HG03378 (cell line): ENCODE results near the gene CALU.

Experiments used
- ATAC-seq: cut with Tn5 transposase; IDR thresholded peaks from one replicate; pipeline ENCODE4 v1.9.1; 2021; ENCODE audit warnings: mild to moderate bottlenecking, moderate library complexity; ENCODE audit not compliant: unreplicated experiment

Gene CALU

DNA sequence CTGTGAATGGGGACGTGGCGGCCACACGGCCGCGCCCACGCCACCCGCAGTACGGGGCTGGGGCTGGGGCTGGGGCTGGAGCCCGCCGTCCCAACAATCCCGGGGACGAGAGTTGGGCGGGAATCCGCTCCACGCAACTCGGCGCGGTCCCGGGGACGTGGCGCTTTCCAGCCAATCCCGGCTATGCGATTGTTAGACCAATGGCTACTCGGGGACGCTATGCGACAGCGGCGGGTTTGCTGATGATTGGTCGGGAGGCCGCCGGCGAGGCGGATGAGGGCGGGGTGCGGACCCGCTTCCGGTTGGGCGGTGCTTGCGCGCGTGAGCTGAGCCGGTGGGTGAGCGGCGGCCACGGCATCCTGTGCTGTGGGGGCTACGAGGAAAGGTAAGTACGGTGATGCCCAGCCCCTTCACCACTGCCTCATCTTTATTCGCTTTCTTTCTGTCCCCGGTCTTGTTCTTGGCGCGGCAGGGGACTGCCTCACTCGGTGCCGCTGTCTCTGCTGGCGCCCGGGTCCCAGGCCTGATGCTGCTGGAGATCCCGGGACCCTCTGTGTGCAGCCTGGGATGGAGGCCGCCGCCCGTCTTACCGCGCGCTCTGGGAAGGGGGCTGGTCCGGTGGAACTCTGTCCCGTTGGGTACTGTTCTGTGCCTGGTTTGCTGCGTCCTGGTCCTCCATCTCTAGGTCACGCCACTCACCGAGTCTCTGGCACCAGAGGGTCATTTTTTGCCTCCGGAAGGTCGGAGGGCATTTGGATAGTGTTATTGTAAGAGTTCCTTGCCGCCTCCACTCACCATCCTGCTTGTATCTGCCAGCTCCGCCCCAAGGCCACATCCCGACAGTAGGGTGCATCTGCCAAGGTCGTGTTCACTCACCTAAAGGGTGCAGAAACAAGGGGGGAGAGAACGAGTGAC, at the start of gene CALU:
Gene CALU, plus strand, starts transcription at position 312 of the 915 bp plus-strand sequence. CDS start 9,225 bp downstream, outside the sequence.
- ATAC-seq: peak; percentile 94

DNA sequence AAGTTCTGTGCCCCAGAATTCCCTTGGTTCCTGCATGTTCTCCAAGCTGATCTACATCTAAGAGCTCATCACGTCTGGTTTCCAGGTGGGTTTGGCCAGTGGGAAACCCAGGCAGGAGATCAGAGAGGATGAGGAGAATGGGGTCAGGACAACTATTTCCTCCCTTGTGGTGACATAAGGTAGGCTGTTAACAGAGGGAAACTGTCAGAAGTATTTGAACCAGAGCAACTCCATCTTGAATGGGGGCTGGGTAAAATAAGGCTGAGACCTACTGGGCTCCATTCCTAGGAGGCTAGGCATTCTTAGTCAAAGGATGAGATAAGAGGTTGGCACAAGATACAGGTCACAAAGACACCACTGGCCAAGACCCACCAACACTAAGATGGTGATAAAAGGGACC, 47.9 kb upstream of the CALU start:
- ATAC-seq: no peak

DNA sequence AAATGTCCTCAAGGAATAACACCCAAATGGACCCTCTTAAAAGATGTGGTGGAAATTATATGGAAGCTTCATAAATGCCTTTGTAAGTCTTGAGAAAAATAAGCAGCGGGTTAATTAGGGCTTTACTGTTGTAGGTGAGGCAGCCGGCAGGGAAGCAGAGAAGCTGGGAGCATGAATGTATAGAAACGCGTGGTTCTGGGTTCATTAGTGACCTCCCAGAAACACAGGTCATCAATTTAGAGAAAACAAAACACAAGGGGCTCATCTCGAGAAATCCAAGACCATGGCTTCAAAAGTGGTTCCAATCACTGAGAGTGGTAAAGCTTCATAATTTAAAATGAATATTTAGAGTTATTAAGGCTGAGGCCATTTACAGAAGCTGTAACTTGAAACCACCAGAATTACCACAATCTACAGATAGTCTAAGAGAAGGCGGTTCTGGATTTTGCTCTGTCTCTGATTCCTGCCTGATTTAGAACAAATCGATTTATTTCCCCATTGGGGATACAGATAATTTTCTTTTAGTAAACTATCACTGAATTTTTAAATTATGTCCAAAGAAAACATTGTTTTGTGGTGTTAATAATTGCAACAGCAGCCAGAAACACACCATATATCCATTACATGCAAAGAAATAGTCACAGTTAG, 46.4 kb upstream of the CALU start:
- no peak for ATAC-seq

DNA sequence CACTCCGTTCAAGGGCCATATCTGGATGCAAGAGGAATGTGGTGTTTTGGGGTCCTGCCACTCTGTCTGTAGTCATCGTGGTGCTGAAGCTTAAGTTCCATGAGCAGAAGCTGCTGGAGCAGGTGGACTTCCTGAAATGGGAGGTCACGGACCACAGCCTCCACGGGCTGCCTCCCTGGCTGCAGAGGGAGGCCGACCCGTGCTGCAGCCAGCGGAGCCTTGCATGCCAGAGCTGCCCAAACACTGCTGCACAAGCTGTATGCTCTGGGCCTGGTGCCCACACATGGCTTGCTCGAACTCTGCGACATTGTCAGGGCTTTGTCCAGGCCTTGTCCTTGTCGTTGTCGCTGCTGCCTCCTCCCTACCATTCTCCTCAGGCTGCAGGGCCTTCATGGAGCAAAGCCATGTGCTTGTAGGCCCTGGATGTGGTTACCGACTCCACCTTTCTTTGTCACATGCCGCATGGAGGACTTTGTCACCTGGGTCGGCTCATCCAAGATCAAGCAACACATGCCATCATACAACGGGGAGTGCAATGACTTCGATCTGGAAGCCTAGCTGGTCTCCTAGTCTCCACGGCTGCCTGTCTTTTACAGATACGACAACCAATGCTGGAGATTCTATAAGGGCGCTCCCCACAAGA, 45.7 kb upstream of the CALU start:
- no peak for ATAC-seq

DNA sequence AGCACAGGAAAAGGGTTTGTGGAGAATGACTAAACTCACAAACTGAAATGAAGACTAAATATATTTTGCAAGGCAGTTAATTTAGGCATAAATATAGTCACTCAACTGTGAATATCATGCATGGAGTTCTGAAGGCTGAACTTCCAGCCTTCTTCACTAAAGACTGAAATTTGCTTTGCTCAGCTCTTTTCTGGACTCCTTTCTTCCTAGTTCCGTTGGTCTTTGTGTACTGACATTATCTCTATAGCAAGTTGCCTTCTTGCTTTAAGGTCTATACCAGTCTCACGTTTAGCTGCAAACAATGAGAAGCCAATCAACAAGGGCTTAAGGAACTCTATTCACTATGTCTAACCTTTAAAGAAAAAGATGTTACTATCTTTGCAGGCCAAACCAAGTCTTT, 44.4 kb upstream of the CALU start:
- no peak for ATAC-seq

DNA sequence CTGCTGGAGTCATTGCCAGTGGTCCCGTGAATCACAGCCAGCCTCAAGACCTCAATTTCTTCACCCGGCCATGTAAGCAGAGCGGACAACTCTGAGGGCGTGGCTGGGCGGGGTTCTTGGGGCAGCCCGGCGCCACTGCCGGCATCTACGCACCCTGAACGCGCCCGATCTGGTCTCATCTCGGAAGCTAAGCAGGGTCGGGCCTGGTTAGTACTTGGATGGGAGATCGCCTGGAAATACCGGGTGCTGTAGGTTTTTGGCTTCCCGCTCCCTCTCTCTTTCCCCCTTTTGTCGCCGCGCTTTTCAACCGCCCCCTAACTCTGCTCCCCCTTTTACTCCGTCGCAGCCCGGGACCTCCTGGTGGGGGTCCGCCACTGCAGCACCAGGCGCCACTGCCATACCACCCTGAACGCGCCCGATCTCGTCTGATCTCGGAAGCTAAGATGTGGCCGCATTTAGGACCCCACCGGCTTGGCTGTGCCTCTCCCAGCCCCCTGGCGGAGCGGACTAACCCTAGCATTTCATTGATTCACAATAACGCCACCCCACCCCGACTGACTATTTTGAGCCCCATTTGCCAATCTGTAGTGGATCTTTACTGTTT, 41.8 kb upstream of the CALU start:
- ATAC-seq: no peak

DNA sequence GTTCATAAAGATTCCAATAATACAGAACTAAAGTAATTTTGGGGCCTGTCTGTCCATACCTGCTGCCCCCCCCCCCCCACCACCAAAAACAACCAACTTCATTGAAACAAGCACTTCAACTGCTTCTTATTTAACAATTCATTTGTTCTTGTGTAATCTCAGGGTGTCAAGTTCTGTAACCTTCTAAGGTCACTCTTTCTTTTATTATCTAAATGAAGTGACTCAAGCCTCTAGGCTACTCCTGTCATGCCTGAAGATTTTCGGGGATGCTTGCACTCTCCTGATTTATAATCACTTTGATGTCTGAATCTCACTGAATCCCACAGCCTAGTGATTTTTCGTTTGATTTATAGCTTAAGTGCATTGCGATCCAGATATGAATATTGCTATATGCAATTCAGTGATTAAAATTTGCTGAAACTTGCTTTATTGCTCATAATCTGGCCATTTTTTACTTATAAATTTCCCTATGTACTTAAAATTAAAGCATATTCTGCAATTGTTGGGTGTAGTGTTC, 39.9 kb upstream of the CALU start:
- no peak for ATAC-seq

DNA sequence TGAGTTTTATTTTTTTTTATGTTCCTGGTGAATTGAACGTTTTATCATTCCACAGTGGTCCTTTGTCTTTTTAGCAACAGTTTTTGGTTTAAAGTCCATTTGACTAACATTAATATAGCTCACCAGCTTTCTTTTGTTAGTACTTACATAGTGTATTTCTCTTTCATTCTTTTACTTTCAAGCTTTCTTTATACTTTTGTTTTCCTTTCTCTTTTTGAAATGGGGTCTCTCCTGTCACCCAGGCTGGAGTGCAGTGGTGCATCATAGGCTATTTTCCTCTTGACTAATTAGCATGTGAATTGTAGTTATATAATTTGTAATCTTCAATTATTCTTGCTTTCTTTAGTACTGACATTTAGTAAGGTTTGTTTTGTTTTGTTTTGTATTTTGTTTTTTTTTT, 39.3 kb upstream of the CALU start:
- no peak for ATAC-seq

DNA sequence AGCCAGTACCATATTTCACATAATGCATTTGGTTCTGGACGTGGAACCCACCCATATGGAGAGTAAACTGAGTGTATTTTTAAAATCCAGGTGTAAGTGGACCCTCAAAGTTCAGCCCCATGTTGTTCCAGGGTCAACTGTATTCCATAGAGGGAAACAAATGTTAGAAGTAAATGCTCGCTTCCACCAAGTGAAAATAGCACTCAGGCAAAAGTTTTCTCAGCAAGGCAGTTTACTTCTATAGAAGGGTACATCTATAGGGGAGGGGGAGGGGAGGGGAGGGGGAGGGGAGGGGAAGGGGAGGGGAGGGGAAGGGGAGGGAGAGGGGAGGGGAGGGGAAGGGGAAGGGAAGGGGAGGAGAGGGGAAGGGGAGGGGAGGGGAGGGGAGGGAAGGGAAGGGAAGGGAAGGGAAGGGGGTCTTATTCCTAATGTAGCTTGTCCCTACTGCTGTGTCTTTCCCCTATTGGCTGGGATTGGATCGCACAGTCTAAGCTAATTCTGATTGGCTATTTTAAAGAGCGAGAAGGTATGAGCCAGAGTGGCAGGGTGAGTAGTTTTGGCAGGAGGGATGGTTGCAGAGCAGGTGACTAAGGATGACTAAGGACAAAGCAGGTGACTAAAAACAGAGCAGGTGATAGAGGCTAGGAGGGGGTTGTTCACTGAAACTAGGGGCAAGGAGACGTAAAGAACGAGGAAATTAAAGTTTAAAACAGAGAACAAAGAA, 37.9 kb upstream of the CALU start:
- ATAC-seq: no peak

DNA sequence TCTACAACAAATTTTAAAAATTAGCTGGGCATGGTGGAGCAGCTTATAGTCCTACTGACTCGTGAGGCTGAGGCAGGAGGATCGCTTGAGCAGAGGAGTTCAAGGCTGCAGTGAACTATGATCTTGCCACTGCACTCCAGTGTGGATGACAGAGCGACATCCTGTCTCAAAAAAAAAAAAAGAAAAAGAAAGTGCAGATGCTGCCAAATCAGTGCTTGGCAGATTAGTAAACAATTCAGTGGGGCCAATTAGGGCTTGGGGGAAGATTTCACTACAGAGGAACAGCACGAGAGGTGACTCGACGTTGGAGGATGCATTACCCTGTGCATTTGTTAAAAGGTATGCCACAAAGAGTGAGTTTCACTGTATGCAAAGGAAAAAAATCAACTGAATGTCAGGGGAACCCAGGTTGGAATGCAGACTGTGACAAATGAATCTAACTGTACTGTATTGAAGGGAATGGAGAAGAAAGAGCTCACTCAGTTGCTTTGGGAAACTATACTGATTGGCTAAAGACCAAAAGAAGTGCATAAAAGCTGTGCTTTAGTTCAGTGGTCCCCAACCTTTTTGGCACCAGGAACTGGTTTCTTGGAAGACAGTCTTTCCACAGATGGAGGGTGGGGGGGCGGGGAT, 35.4 kb upstream of the CALU start:
- no peak for ATAC-seq

DNA sequence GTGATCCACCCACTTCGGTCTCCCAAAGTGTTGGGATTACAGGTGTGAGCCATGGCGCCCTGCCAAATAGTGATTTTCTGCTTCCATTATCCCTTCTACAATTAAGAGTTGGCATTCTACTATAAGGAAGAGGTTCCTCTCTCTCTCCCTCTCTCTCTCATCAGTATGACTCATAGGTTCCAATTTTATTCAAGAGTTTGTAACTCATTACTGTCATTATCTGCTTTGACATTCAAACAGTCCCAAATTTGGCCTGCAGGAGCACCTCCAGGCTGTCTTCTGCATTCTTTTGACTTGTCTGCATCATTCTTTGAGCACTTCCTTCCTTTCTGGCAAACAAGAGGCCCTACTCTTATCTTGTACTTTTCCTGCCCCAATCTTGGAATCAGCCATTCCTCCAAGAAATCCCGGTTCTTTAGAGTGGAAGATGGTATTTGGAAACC, 33.2 kb upstream of the CALU start:
- ATAC-seq: no peak

DNA sequence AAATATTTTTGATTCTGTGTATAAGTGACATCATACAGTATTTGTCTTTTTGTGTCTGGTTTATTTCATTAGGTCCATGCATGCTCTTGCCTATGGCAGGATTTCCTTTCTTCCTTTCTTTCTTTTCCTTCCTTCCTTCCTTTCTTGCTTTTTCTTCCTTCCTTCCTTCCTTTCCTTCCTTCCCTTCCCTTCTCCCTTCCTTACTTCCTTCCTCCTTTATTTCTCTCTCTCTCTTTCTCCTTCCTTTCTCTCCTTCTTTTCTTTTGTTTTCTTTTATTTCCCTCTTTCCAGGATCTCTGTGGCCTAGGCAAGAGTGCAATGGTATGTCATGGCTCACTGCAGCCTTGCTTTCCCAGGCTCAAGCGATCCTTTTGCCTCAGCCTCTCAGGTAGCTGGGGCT, 31.4 kb upstream of the CALU start:
- ATAC-seq: no peak

DNA sequence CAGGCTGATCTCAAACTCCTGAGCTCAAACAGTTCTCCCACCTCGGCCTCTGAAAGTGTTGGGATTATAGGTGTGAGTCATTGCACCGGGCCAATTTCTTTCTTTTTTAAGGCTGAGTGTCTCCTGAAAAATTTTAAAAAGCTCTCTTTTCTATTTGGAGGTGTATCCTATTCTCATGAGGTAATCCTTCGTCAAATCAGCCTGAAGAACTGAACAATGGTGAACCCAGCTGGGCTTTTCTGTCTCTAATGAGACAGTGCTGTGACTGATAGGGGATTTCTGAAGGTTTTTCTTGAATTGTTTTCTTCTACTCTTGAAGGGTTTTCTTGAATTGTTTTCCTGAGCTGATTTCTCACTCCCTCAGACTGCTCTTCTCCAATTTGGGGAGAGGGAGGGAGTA, 30.9 kb upstream of the CALU start:
- ATAC-seq: no peak

DNA sequence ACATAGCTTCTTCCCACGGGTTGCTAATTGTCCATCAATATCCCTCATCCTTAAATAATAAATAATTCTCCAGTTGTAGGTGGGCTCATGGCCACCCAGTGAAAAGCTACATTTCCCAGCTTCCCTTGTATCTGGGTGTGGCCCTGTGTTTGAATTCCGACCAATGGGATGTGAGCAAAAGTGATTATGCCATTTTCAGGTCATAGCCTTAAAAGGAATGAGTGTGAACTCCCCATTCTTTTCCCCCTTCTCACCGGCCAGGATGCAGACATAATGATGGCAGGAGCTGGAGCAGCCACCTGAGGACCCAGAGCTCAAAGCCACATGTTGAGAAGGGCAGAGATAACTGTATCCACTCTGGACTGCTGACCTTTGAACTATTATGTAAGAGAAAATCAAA, 30.3 kb upstream of the CALU start:
- no peak for ATAC-seq

DNA sequence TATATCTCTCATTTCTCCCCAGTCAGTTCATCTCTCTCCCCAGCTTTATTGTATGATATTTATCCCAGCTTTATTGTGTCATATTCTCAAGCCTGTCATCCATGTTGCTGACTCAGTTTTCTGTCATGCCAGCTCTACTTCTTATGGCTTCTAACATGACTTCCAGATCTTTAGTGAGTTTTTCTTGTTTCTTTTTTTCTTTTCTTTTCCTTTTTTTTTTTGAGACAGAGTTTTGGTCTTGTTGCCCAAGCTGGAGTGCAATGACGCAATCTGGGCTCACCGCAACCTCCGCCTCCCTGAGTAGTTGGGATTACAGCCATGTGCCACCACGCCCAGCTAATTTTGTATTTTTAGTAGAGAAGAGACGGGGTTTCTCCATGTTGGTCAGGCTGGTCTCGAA, 28.7 kb upstream of the CALU start:
- ATAC-seq: no peak

DNA sequence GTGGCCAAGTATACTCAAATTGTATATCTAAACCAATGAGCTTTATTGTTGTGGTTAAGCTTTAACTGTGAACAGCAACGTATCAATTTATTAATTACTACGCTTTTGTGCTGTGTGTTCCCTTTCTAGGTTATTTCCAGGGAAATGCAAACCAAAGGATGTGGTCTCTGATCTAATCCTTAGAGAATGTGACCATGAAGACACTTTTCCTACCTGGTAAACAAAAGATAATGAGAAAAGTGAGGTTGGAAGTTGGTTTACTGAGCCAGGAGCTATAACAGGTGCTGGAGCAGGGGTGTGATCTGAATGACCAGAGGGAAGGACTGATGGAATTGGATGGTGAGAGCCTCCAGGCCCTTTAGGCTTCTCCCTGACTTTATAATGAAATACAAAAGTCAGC, 25.4 kb upstream of the CALU start:
- ATAC-seq: no peak

DNA sequence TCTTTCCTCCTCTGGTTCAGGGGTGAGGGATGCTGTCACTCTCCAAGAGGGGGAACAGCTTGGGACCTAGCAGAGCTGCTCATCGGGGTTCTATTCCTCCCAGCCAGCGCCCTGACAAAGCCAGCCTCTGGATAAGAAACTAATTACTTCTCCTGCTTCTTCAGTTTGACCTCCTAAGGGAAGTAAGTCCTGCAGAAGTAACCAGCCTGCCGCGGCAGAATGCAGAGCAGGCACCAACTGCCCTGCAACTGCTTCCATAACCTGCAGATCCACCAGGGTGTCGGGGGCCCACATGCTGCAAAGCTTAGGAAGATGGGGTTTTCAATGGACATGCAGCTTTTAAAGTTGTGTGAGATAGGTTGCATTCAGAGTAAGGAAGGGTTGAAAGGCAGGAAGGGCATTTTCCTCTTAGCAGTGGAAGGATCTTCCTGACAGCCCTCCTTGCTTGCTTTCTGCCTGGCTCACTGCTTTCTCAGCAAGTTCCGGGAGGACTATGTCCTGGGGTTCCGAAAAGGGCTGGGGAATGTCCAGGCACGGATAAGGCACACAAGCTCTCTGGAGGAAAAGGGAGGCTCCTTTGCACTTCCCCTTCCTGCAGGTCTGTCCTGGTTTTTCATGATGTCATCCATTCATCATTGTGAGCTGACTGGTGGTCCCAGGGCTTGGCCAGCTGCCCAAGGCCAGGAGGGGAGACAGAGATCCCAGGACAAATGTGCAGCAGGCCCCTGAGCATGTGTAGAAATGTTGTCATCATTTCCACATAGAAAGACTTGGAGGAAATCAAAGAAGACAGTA, 24.3 kb upstream of the CALU start:
- no peak for ATAC-seq

DNA sequence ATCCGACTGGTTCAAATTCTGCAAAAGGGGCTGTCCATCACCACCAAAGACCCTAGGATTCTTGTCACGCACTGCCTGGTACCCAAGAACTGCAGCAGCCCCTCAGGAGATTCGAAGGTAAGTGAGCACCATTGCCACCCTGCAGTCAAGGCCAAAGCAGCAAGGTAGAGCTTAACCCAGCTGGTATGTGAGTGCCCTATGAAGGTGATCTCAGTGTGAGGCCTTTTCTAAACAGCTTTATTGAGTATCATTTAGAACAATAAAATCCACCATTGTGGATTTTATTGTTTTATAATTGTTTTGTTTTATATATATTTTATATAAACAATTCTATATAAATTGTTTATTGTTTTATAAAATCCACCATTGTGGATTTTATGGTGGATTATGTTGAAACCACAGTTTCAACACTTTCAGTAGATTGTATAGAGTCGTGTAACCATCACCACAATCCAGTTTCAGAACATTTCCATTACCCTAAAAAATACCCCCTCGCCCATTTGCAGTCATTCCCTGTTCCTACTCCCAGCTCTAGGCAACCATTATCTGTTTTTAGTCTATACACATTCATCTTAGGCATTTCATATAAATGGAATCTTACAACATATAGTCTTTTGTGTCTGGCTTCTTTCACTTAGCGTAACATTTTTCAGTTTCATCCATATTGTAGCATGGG, 20.1 kb upstream of the CALU start:
- no peak for ATAC-seq

DNA sequence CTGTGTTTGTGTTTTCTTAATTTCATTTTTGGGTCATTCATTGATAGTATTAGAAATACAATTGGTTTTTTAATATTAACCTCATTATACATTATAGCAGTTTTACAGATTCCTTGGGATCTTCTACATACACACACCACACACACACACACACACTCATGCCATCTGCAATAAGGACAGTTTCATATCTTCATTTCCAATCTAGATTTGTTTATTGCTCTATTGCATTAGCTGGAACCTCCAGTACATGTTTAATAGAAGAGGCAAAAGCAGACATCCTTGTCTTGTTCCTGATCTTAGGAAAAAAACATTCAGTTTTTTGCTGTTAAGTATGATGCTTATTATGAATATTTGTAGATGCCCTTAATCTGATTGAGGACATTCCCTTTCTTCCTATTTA, 17.8 kb upstream of the CALU start:
- no peak for ATAC-seq
